ENCODE measurements around the gene TIGAR. TPM values are rescaled to one million over a fixed set of nuclear protein-coding genes. Genes with fewer than 3 reads are reported as not detected.

TIGAR gene
- total RNA-seq, 4 donors from 2014 or later, result 1.8 to 4.4 (median 2.5) TPM

GRCh38 chr12:4276524-4277204 lies 44.3 kb upstream of the TIGAR start:
- peaks cover 0 to 71% (median 47%) of the 10 kb centered on the region in 4 donors for H3K4me1 ChIP-seq
- H3K9me3 ChIP-seq, result no peaks in the 10 kb centered on the region
- TF ChIP-seq EP300 (IDR thresholded peaks at IDR 0.05) (peak in 1 of 2 donors; percentile 55), CTCF (IDR thresholded peaks at IDR 0.05) (peak; percentile 87 to 95 (median 92)), POLR2A (IDR thresholded peaks at IDR 0.05) (no peak)
- peak overlapping the region in 2 of 4 donors; percentile 71 to 73 for H3K4me3 ChIP-seq
- H3K27me3 ChIP-seq, result peaks cover 0 to 30% of the 10 kb centered on the region in 2 donors
- peaks cover 0 to 30% (median 0%) of the 10 kb centered on the region in 3 donors for H3K36me3 ChIP-seq
- peak; percentile 57 to 90 for DNase-seq (ENCODE audit: low spot score in 2 of 2)
- peak overlapping the region; percentile 91 to 96 (median 94) for H3K27ac ChIP-seq
- WGBS, 2 donors, result 3 to 6% methylated on average over 10 of the region's 10 CpGs

- 20 to 26% methylated on average over 6 of the region's 6 CpGs for WGBS, 2 donors
- peaks cover 0 to 28% of the 10 kb centered on the region in 2 donors for H3K27me3 ChIP-seq
- no peaks in the 10 kb centered on the region for H3K9me3 ChIP-seq
- H3K4me3 ChIP-seq, result no peak overlapping the region
- TF ChIP-seq POLR2A (IDR thresholded peaks at IDR 0.05) (no peak), EP300 (IDR thresholded peaks at IDR 0.05) (no peak), CTCF (IDR thresholded peaks at IDR 0.05) (no peak)
- peaks cover 0 to 70% (median 48%) of the 10 kb centered on the region in 4 donors for H3K4me1 ChIP-seq
- peaks cover 0 to 35% (median 0%) of the 10 kb centered on the region in 3 donors for H3K36me3 ChIP-seq
- no peak for DNase-seq (ENCODE audit: low spot score in 2 of 2)
- peak overlapping the region in 2 of 4 donors; percentile 24 to 96 for H3K27ac ChIP-seq
Observed at GRCh38 chr12:4277205-4277543, 43.8 kb upstream of the TIGAR start.

GRCh38 chr12:4277857-4278256 lies 43.2 kb upstream of the TIGAR start:
- H3K27ac ChIP-seq, result peak overlapping the region in 2 of 4 donors; percentile 24 to 96
- H3K4me1 ChIP-seq, result peaks cover 0 to 63% (median 42%) of the 10 kb centered on the region in 4 donors
- TF ChIP-seq CTCF (IDR thresholded peaks at IDR 0.05) (no peak), EP300 (IDR thresholded peaks at IDR 0.05) (no peak), POLR2A (IDR thresholded peaks at IDR 0.05) (no peak)
- H3K9me3 ChIP-seq, result no peaks in the 10 kb centered on the region
- 83 to 94% methylated on average over 3 of the region's 3 CpGs for WGBS, 2 donors
- no peak for DNase-seq (ENCODE audit: low spot score in 2 of 2)
- H3K27me3 ChIP-seq, result peaks cover 0 to 21% of the 10 kb centered on the region in 2 donors
- H3K36me3 ChIP-seq, result peaks cover 0 to 42% (median 0%) of the 10 kb centered on the region in 3 donors
- H3K4me3 ChIP-seq, result no peak overlapping the region

GRCh38 chr12:4278329-4279197 lies 42.5 kb upstream of the TIGAR start:
- 53 to 59% methylated on average over 15 of the region's 15 CpGs for WGBS, 2 donors
- H3K36me3 ChIP-seq, result peaks cover 0 to 49% (median 0%) of the 10 kb centered on the region in 3 donors
- TF ChIP-seq EP300 (IDR thresholded peaks at IDR 0.05), result peak in 1 of 2 donors; percentile 68
- no peak for TF ChIP-seq CTCF (IDR thresholded peaks at IDR 0.05)
- peak overlapping the region in 2 of 4 donors; percentile 24 to 61 for H3K27ac ChIP-seq
- DNase-seq (ENCODE audit: low spot score in 2 of 2), result peak; percentile 38 to 68
- peaks cover 0 to 14% of the 10 kb centered on the region in 2 donors for H3K27me3 ChIP-seq
- H3K4me1 ChIP-seq, result peaks cover 0 to 57% (median 40%) of the 10 kb centered on the region in 4 donors
- H3K4me3 ChIP-seq, result no peak overlapping the region
- no peaks in the 10 kb centered on the region for H3K9me3 ChIP-seq
